ENCODE measurements around the gene MED13. TPM values are rescaled to one million over a fixed set of nuclear protein-coding genes. Genes with fewer than 3 reads are reported as not detected.

MED13 gene
- total and polyA plus RNA-seq, 9 of the 15 experiments (the other 6 are each of a cell fraction or from before 2014, with no cell fraction given): 5.4 to 48.4 (median 28.2) TPM

GRCh38 chr17:61927208-61928100 is 137.6 kb downstream of the MED13 start, which contains the start of gene INTS2 (continued):
- TF ChIP-seq ZHX1 (conservative IDR thresholded peaks at IDR 0.05; ENCODE audit: low read length): no peak
- peak; percentile 86 for TF ChIP-seq NCOA1 (IDR thresholded peaks at IDR 0.05; ENCODE audit: low read depth)
- TF ChIP-seq NCOR1 (IDR thresholded peaks at IDR 0.05): no peak
- TF ChIP-seq REST (IDR thresholded peaks at IDR 0.05; ENCODE audit: borderline replicate concordance): no peak
- no peak; the same call in 1 of the 2 replicates for TF ChIP-seq REST (CRISPR knock-in tag; IDR thresholded peaks at IDR 0.05; ENCODE audit: low read depth)
- no peak for TF ChIP-seq CBFA2T3 (IDR thresholded peaks at IDR 0.05)
- TF ChIP-seq ARID1B (IDR thresholded peaks at IDR 0.05): no peak; the same call in 1 of the 2 replicates
- TF ChIP-seq L3MBTL2 (IDR thresholded peaks at IDR 0.05): peak; percentile 66; the same call in 1 of the 2 replicates
- no peak for TF ChIP-seq ZBTB49 (CRISPR knock-in tag; IDR thresholded peaks at IDR 0.05; ENCODE audit: borderline replicate concordance)
- no peak for TF ChIP-seq ZBTB9 (CRISPR knock-in tag; IDR thresholded peaks at IDR 0.05)
- peak; percentile 72 for TF ChIP-seq ATF7 (IDR thresholded peaks at IDR 0.05)
- TF ChIP-seq KDM2B (CRISPR knock-in tag; IDR thresholded peaks at IDR 0.05): 0 out of 2 replicates have a peak, but pooled peaks have one; percentile 25
- peak; percentile 91 for TF ChIP-seq POLR2H (tag; IDR thresholded peaks at IDR 0.05; ENCODE audit: low read depth)
